ENCODE measurements around the gene ASB18.

DNA sequence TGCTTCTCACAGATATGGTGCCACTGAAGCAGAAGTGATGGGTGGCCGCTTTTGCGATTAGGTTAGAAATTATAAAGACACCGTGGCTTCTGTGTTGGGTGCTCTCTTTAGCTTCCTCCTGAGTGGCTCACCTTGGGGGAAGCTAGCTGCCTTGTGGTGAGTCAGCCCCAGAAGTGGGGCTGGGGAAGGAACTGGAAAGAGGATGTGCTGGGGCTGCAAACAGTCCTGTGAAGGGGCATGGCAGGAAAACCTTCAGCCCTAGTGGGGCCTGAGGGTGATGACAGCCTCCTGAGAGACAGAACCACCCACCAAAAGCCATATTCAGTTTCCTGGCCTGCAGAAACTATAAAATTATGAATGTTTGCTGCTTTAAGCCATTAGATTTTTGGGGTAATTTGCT, 8.9 kb upstream of the ASB18 start:
- TF ChIP-seq CTCF (IDR thresholded peaks at IDR 0.05) (no peak), EP300 (IDR thresholded peaks at IDR 0.05; ENCODE audit: low read depth) (no peak)

Measured in transverse colon (tissue), 3 donors.